OCI-LY7 (cell line): ENCODE data around the gene DCAF5. TPM values are rescaled to one million over a fixed set of nuclear protein-coding genes. Genes with fewer than 3 reads are reported as not detected.
"Not testable (repeated sequence)": the region's sequence is repeated elsewhere in the genome, so short reads cannot be mapped to it uniquely, and the experiment has no call there.

ENCODE experiments used
- BruUV-seq: library from RNA; stranded (reverse); fragments of 400-500 nt; replicated peaks from 2 replicates; lab custom pipeline; 2021; lab: Mats Ljungman, UMichigan
- CTCF ChIA-PET: fragments of 300-600 bp; sonication (Branson Sonifier 250); formaldehyde crosslinking; loops from one replicate; lab custom pipeline; 2022; ENCODE audit warnings: antibody characterized with exemption; ENCODE audit not compliant: unreplicated experiment; lab: Charles Lee
- POLR2A ChIA-PET: fragments of 300-600 bp; sonication (Branson Sonifier 250); formaldehyde crosslinking; loops from one replicate; lab custom pipeline; 2022; ENCODE audit warnings: antibody characterized with exemption; lab: Charles Lee
- DNase-seq: peaks from one replicate; pipeline ENCODE4 v3.0.0-alpha.2; 2015; ENCODE audit warnings: low spot score
- H2AFZ ChIP-seq: fragments of 200-600 bp; sonication (generic), shearing (Covaris generic); 2 replicates; pipeline ENCODE4 v1.6.1; 2014; ENCODE audit warnings: mild to moderate bottlenecking, antibody characterized with exemption, low read length, moderate library complexity
- H3K27ac ChIP-seq: fragments of 200-600 bp; sonication (generic); 2 replicates; pipeline ENCODE4 v1.5.1; 2014; ENCODE audit warnings: mixed run types, low read depth, mild to moderate bottlenecking, moderate library complexity, low read length, inconsistent platforms; ENCODE audit not compliant: poor library complexity, severe bottlenecking
- H3K36me3 ChIP-seq: fragments of 200-600 bp; sonication (generic); 2 replicates; pipeline ENCODE4 v1.6.1; 2014; ENCODE audit warnings: mild to moderate bottlenecking, antibody characterized with exemption, low read length, moderate library complexity, mixed read lengths; ENCODE audit not compliant: insufficient read depth
- H3K4me1 ChIP-seq: fragments of 200-600 bp; sonication (generic); 2 replicates; pipeline ENCODE4 v1.5.1; 2014; ENCODE audit warnings: mild to moderate bottlenecking, low read length; ENCODE audit not compliant: insufficient read depth, poor library complexity, severe bottlenecking
- H3K4me2 ChIP-seq: fragments of 200-600 bp; sonication (generic); 2 replicates; pipeline ENCODE4 v1.6.1; 2014; ENCODE audit warnings: mild to moderate bottlenecking, low read length
- H3K4me3 ChIP-seq: fragments of 200-600 bp; sonication (generic); 2 replicates; pipeline ENCODE4 v1.5.1; 2014; ENCODE audit warnings: mild to moderate bottlenecking, low read depth, low read length; ENCODE audit not compliant: poor library complexity, severe bottlenecking
- H3K79me2 ChIP-seq: fragments of 200-600 bp; sonication (generic); 2 replicates; pipeline ENCODE4 v1.6.1; 2016; ENCODE audit warnings: low read depth, mild to moderate bottlenecking, low read length, moderate library complexity, mixed read lengths; ENCODE audit not compliant: insufficient read depth
- H3K9me2 ChIP-seq: fragments of 200-600 bp; sonication (generic); 2 replicates; pipeline ENCODE4 v1.6.1; 2016; ENCODE audit warnings: mild to moderate bottlenecking, low read length, mixed read lengths; ENCODE audit not compliant: insufficient read depth
- H3K9me3 ChIP-seq: fragments of 200-600 bp; sonication (generic); 2 replicates; pipeline ENCODE4 v1.6.1; 2014; ENCODE audit warnings: mild to moderate bottlenecking, mixed run types, low read length, mixed read lengths
- H4K20me1 ChIP-seq: fragments of 200-600 bp; sonication (generic); 2 replicates; pipeline ENCODE4 v1.6.1; 2014; ENCODE audit warnings: mild to moderate bottlenecking, antibody characterized with exemption, low read length, moderate library complexity, mixed read lengths; ENCODE audit not compliant: insufficient read depth
- EZH2phosphoT487 ChIP-seq: fragments of 200-600 bp; sonication (generic); IDR thresholded peaks from 2 replicates; pipeline ENCODE4 v1.6.1; 2018; ENCODE audit warnings: low read depth, borderline replicate concordance, mild to moderate bottlenecking, mixed run types, antibody characterized with exemption, low read length, moderate library complexity, mixed read lengths
- intact Hi-C: fragments of 100-400 bp; cut with micrococcal nuclease; formaldehyde crosslinking; loops from one replicate; pipeline ENCODE4 v1.10.0; 2022; ENCODE audit not compliant: unreplicated experiment
- total RNA-seq, 2 experiments: library from RNA; depleted of rRNA in 1 of 2; stranded (reverse); fragments of >200 nt in 1 of 2; shearing (Covaris generic) in 1 of 2; gene quantifications; 2 replicates each; pipeline ENCODE4 v1.2.3, GENCODE V29; 2014 to 2022
- TF ChIP-seq, protein P1 (sequence below): fragments of 200-600 bp; sonication (generic); conservative IDR thresholded peaks from 2 replicates; pipeline ENCODE4 v1.5.1; 2014; ENCODE audit warnings: mild to moderate bottlenecking, antibody characterized with exemption, low read length, moderate library complexity, mixed read lengths

Gene DCAF5
- total RNA-seq, 2 experiments from 2014 or later = 23.1 to 46.0 TPM

DNA sequence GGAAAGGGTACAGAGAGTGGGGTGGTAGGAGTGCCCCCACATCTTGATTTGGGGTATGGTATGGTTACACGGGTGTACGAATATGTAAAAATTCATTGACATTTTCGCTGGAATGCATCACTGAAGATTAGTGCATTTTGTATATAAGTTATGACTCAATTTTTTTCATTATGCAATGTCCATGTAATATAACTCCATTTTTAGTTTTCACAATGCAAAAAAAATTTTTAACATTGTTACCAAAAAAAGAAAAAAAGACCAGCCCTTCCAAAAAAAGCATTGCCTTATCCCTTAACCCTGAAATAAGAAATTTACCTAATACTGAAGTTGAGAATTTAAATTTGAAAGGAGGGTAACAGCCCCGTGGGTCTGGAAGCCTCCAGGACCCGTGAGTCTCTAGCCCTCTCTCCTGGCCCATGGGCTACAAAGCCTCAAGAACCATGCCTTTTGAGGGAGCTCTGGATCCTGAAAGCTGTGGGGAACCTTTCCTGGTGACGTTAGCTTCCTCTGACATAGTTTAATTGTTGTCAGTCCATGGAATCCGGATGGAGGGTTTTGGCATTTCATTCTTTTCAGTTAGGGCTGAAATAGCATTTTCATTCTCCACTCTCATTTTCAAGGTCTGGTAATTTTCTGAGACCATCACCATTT is 118.2 kb downstream of the DCAF5 start:
- intact Hi-C loops = no loop called here
- Histone ChIP-seq H3K9me2 (no peaks in the 10 kb centered on the region; the same call in 1 of the 2 replicates), H3K27ac (no peak overlapping the region), H3K9me3 (no peaks in the 10 kb centered on the region), H4K20me1 (no peaks in the 10 kb centered on the region), H3K4me1 (no peaks in the 10 kb centered on the region), H2AFZ (no peak overlapping the region), H3K79me2 (no peaks in the 10 kb centered on the region), H3K4me3 (no peak overlapping the region), H3K4me2 (no peak overlapping the region), H3K36me3 (no peaks in the 10 kb centered on the region)
- CTCF ChIA-PET = no interaction called here
- no peak for TF ChIP-seq EZH2phosphoT487
- TF ChIP-seq, protein P1, sequence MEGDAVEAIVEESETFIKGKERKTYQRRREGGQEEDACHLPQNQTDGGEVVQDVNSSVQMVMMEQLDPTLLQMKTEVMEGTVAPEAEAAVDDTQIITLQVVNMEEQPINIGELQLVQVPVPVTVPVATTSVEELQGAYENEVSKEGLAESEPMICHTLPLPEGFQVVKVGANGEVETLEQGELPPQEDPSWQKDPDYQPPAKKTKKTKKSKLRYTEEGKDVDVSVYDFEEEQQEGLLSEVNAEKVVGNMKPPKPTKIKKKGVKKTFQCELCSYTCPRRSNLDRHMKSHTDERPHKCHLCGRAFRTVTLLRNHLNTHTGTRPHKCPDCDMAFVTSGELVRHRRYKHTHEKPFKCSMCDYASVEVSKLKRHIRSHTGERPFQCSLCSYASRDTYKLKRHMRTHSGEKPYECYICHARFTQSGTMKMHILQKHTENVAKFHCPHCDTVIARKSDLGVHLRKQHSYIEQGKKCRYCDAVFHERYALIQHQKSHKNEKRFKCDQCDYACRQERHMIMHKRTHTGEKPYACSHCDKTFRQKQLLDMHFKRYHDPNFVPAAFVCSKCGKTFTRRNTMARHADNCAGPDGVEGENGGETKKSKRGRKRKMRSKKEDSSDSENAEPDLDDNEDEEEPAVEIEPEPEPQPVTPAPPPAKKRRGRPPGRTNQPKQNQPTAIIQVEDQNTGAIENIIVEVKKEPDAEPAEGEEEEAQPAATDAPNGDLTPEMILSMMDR = no peak
- POLR2A ChIA-PET = interaction anchor here (0.6 to 1.0 kb wide), 3 partner anchors 22 to 870 kb away, joined by 3 read pairs; no protein-coding TSS in a partner anchor
- DNase-seq = no peak
- no TSS peak for BruUV-seq

DNA sequence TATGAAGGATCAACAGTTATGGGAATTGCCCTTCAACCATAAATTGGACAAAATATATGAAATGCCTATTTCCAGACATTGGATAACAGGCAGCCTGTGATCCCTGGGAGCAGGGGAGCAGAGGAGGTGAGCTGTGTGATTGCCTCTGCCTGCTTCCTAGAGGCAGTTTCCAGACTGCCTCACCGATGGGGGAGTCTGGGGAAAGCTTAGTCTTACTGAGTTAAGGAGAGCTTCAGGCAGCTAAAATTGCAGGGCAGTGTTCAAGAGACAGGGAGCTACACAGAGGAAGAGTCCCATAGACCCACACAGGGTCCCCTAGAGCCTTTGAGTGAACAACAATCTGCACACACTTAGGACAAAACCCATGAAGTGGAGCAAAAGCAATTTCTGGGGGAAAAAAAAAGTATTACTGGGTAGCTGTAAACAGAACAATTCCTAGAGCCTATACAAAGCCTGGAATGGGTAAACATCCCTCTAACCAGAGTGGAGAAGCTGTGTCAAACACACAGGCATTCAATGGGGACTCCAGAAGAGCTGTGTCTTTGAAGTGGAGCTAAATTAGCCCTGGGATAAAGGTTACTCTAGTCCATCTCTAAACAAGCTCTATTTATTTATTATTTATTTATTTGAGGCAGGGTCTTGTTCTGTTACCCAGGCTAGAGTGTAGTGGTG is 125.5 kb downstream of the DCAF5 start:
- H3K9me3 ChIP-seq = no peaks in the 10 kb centered on the region
- TF ChIP-seq, protein P1 = no peak
- no peak for TF ChIP-seq EZH2phosphoT487
- H3K27ac ChIP-seq = no peak overlapping the region
- H3K4me3 ChIP-seq = no peak overlapping the region
- H3K36me3 ChIP-seq = no peaks in the 10 kb centered on the region
- H3K4me1 ChIP-seq = no peaks in the 10 kb centered on the region
- intact Hi-C loops = no loop called here
- H2AFZ ChIP-seq = no peak overlapping the region
- H3K79me2 ChIP-seq = no peaks in the 10 kb centered on the region
- no peak overlapping the region for H3K4me2 ChIP-seq
- CTCF ChIA-PET = interaction anchor here (0.6 kb wide), 1 partner anchor 897 kb away, joined by 8 read pairs; no protein-coding TSS in a partner anchor
- H4K20me1 ChIP-seq = no peaks in the 10 kb centered on the region
- H3K9me2 ChIP-seq = no peaks in the 10 kb centered on the region; the same call in 1 of the 2 replicates
- DNase-seq = no peak
- no TSS peak for BruUV-seq
- POLR2A ChIA-PET = interaction anchor here (1.4 kb wide), 1 partner anchor 58 kb away, joined by 3 read pairs; no protein-coding TSS in a partner anchor

DNA sequence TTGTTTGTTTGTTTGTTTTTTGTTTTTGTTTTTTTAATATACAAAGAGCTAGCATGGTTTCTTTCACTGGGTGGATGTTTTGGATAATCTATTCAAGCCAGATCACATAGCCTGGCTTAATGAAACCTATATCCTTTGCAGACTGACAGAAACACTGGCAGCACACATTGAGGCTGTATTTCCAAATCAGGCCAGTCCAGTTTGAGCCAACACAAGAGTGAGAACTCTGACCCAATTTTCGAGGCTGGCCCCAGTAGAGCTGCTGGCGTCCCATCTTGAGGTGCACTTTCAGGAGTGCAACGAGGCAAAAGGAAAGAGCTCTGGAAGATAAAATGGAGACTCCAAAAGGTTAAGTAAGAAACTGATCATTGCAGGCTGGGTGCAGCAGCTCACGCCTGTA is 129.9 kb downstream of the DCAF5 start:
- no TSS peak for BruUV-seq
- Histone ChIP-seq H3K27ac (no peak overlapping the region), H3K4me2 (no peak overlapping the region), H3K36me3 (no peaks in the 10 kb centered on the region), H4K20me1 (no peaks in the 10 kb centered on the region), H2AFZ (no peak overlapping the region), H3K9me3 (no peaks in the 10 kb centered on the region), H3K79me2 (no peaks in the 10 kb centered on the region), H3K9me2 (no peaks in the 10 kb centered on the region), H3K4me1 (no peaks in the 10 kb centered on the region), H3K4me3 (no peak overlapping the region)
- no peak for DNase-seq
- intact Hi-C loops = no loop called here
- ChIA-PET POLR2A (no interaction called here), CTCF (no interaction called here)
- TF ChIP-seq, protein P1 = no peak
- TF ChIP-seq EZH2phosphoT487 = no peak

DNA sequence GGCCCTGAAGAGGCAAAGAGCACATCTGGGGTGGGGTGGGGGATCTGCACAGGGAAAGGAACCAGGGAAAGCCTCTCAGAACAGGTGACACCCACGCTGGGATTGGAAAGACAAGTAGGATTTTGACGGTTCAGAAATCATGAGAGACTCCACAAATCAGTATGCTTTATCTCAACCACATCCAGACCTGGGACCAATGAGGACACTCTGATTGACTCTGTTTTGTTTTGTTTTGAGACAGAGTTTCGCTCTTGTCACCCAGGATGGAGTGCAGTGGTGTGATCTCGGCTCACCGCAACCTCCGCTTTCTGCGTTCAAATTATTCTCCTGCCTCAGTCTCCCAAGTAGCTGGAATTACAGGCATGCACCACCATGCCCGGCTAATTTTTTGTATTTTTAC is 130.8 kb downstream of the DCAF5 start:
- H3K36me3 ChIP-seq, H3K9me2 ChIP-seq, H4K20me1 ChIP-seq, CTCF ChIA-PET, BruUV-seq, H3K27ac ChIP-seq, H3K4me1 ChIP-seq, H3K79me2 ChIP-seq, H2AFZ ChIP-seq, H3K4me2 ChIP-seq, H3K4me3 ChIP-seq, DNase-seq, H3K9me3 ChIP-seq, intact Hi-C loops, POLR2A ChIA-PET: not testable (repeated sequence)
